ENCODE results near the gene MEN1.

MEN1 gene

GRCh38 chr11:64776875-64777274 is 33.5 kb downstream of the MEN1 start:
- H3K9me3 ChIP-seq (ENCODE audit: control insufficient read depth, low read length), result no peaks in the 10 kb centered on the region
- H3K4me1 ChIP-seq (ENCODE audit: control insufficient read depth, insufficient read depth, low read length), result peaks cover 10% of the 10 kb centered on the region
- H3K4me3 ChIP-seq (ENCODE audit: low read length), result peak overlapping the region; percentile 69
- peaks cover 9% of the 10 kb centered on the region for H3K36me3 ChIP-seq (ENCODE audit: control insufficient read depth, insufficient read depth, low read length)
- H3K27me3 ChIP-seq (ENCODE audit: control insufficient read depth, insufficient read depth, low read length), result no peaks in the 10 kb centered on the region
- peak overlapping the region; percentile 72 for H3K9ac ChIP-seq (ENCODE audit: low read length)

DNA sequence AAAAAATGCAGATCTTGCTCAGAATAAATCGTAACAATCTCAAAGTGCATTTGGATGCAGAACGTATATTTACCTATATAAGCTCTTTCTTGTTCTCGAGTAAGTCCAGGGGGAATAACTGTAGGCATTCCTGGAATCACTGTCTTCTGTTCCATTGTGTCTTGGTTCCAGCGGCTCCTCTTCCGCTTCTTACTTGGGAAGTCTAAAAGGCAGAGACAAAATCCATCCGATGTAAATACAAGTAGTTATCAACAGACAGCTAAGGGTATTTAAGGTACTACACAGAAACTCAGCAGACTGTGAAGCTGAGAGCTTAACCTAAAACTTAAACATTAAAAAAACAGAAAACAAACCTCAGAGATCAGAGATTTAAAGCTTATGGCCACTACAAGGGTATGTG is 33.9 kb downstream of the MEN1 start:
- peaks cover 10% of the 10 kb centered on the region for H3K4me1 ChIP-seq (ENCODE audit: control insufficient read depth, insufficient read depth, low read length)
- peak overlapping the region; percentile 72 for H3K9ac ChIP-seq (ENCODE audit: low read length)
- no peaks in the 10 kb centered on the region for H3K27me3 ChIP-seq (ENCODE audit: control insufficient read depth, insufficient read depth, low read length)
- H3K4me3 ChIP-seq (ENCODE audit: low read length), result peak overlapping the region; percentile 69
- no peaks in the 10 kb centered on the region for H3K9me3 ChIP-seq (ENCODE audit: control insufficient read depth, low read length)
- peaks cover 9% of the 10 kb centered on the region for H3K36me3 ChIP-seq (ENCODE audit: control insufficient read depth, insufficient read depth, low read length)

- no peaks in the 10 kb centered on the region for H3K9me3 ChIP-seq (ENCODE audit: control insufficient read depth, low read length)
- H3K27me3 ChIP-seq (ENCODE audit: control insufficient read depth, insufficient read depth, low read length), result no peaks in the 10 kb centered on the region
- H3K4me3 ChIP-seq (ENCODE audit: low read length), result no peak overlapping the region
- H3K36me3 ChIP-seq (ENCODE audit: control insufficient read depth, insufficient read depth, low read length), result peaks cover 27% of the 10 kb centered on the region
- H3K9ac ChIP-seq (ENCODE audit: low read length), result no peak overlapping the region
- peaks cover 10% of the 10 kb centered on the region for H3K4me1 ChIP-seq (ENCODE audit: control insufficient read depth, insufficient read depth, low read length)
Observed at GRCh38 chr11:64774144-64774543, 36.2 kb downstream of the MEN1 start.

- Histone ChIP-seq H3K27me3 (ENCODE audit: control insufficient read depth, insufficient read depth, low read length) (no peaks in the 10 kb centered on the region), H3K4me3 (ENCODE audit: low read length) (no peak overlapping the region), H3K9ac (ENCODE audit: low read length) (no peak overlapping the region), H3K4me1 (ENCODE audit: control insufficient read depth, insufficient read depth, low read length) (peaks cover 10% of the 10 kb centered on the region), H3K9me3 (ENCODE audit: control insufficient read depth, low read length) (no peaks in the 10 kb centered on the region), H3K36me3 (ENCODE audit: control insufficient read depth, insufficient read depth, low read length) (peaks cover 41% of the 10 kb centered on the region)
Observed at GRCh38 chr11:64772303-64773018, 37.9 kb downstream of the MEN1 start.

DNA sequence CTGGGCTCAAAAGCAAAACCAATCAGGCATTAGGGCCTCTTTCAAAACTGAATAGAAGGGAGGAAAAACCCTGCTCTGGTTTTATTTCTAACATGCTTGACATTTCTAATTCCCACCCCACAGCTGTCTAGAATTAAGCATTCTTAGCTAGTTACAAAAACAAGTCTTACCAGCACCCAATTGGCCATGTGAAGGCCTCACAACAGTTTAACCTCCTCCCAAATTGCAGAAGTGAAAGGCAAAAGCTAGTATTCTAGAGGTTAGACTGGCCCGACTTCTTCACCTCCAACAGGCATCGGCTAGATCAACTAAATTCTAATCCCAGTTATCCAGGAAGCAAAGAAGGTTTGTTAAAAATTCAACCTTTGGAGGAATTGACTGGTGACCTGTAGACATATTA is 38.5 kb downstream of the MEN1 start:
- H3K36me3 ChIP-seq (ENCODE audit: control insufficient read depth, insufficient read depth, low read length), result peaks cover 47% of the 10 kb centered on the region
- H3K9me3 ChIP-seq (ENCODE audit: control insufficient read depth, low read length), result no peaks in the 10 kb centered on the region
- no peak overlapping the region for H3K9ac ChIP-seq (ENCODE audit: low read length)
- no peak overlapping the region for H3K4me3 ChIP-seq (ENCODE audit: low read length)
- no peaks in the 10 kb centered on the region for H3K27me3 ChIP-seq (ENCODE audit: control insufficient read depth, insufficient read depth, low read length)
- peaks cover 7% of the 10 kb centered on the region for H3K4me1 ChIP-seq (ENCODE audit: control insufficient read depth, insufficient read depth, low read length)

- no peak overlapping the region for H3K4me3 ChIP-seq (ENCODE audit: low read length)
- no peak overlapping the region for H3K9ac ChIP-seq (ENCODE audit: low read length)
- peaks cover 44% of the 10 kb centered on the region for H3K36me3 ChIP-seq (ENCODE audit: control insufficient read depth, insufficient read depth, low read length)
- no peaks in the 10 kb centered on the region for H3K9me3 ChIP-seq (ENCODE audit: control insufficient read depth, low read length)
- H3K27me3 ChIP-seq (ENCODE audit: control insufficient read depth, insufficient read depth, low read length), result no peaks in the 10 kb centered on the region
- no peaks in the 10 kb centered on the region for H3K4me1 ChIP-seq (ENCODE audit: control insufficient read depth, insufficient read depth, low read length)
Observed at GRCh38 chr11:64770120-64770519, 40.2 kb downstream of the MEN1 start.

DNA sequence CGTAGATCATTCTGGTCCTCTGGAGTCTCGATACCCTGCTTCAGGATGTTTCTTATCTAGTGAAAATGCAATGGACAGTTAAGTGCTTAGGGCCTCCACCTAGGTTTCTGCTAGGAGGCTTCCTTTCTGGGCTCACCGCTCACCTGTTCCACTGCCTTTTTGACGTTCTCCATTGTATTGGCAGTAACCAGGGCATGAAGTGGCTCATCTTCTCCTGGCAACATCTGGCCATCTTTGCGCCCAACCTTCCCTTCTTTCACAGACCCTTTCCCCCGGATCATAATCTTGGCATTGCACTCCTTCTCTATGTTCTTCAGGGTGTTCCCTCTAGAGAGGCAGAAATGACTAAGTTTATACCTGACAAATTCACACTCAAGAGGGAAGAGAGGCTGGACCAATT is 41.1 kb downstream of the MEN1 start:
- no peaks in the 10 kb centered on the region for H3K9me3 ChIP-seq (ENCODE audit: control insufficient read depth, low read length)
- peaks cover 48% of the 10 kb centered on the region for H3K36me3 ChIP-seq (ENCODE audit: control insufficient read depth, insufficient read depth, low read length)
- no peaks in the 10 kb centered on the region for H3K4me1 ChIP-seq (ENCODE audit: control insufficient read depth, insufficient read depth, low read length)
- no peak overlapping the region for H3K4me3 ChIP-seq (ENCODE audit: low read length)
- no peak overlapping the region for H3K9ac ChIP-seq (ENCODE audit: low read length)
- H3K27me3 ChIP-seq (ENCODE audit: control insufficient read depth, insufficient read depth, low read length), result no peaks in the 10 kb centered on the region

GRCh38 chr11:64768300-64768694 is 42.1 kb downstream of the MEN1 start:
- Histone ChIP-seq H3K27me3 (ENCODE audit: control insufficient read depth, insufficient read depth, low read length) (no peaks in the 10 kb centered on the region), H3K4me1 (ENCODE audit: control insufficient read depth, insufficient read depth, low read length) (peaks cover 3% of the 10 kb centered on the region), H3K9me3 (ENCODE audit: control insufficient read depth, low read length) (no peaks in the 10 kb centered on the region), H3K4me3 (ENCODE audit: low read length) (no peak overlapping the region), H3K9ac (ENCODE audit: low read length) (no peak overlapping the region), H3K36me3 (ENCODE audit: control insufficient read depth, insufficient read depth, low read length) (peaks cover 54% of the 10 kb centered on the region)

- H3K4me3 ChIP-seq (ENCODE audit: low read length), result no peak overlapping the region
- H3K4me1 ChIP-seq (ENCODE audit: control insufficient read depth, insufficient read depth, low read length), result peaks cover 3% of the 10 kb centered on the region
- peaks cover 58% of the 10 kb centered on the region for H3K36me3 ChIP-seq (ENCODE audit: control insufficient read depth, insufficient read depth, low read length)
- no peaks in the 10 kb centered on the region for H3K9me3 ChIP-seq (ENCODE audit: control insufficient read depth, low read length)
- H3K9ac ChIP-seq (ENCODE audit: low read length), result no peak overlapping the region
- no peaks in the 10 kb centered on the region for H3K27me3 ChIP-seq (ENCODE audit: control insufficient read depth, insufficient read depth, low read length)
Observed at GRCh38 chr11:64767344-64768299, 42.7 kb downstream of the MEN1 start.

GRCh38 chr11:64766881-64767280 is 43.5 kb downstream of the MEN1 start:
- H3K9me3 ChIP-seq (ENCODE audit: control insufficient read depth, low read length), result no peaks in the 10 kb centered on the region
- peaks cover 3% of the 10 kb centered on the region for H3K4me1 ChIP-seq (ENCODE audit: control insufficient read depth, insufficient read depth, low read length)
- no peak overlapping the region for H3K9ac ChIP-seq (ENCODE audit: low read length)
- H3K36me3 ChIP-seq (ENCODE audit: control insufficient read depth, insufficient read depth, low read length), result peaks cover 58% of the 10 kb centered on the region
- no peak overlapping the region for H3K4me3 ChIP-seq (ENCODE audit: low read length)
- no peaks in the 10 kb centered on the region for H3K27me3 ChIP-seq (ENCODE audit: control insufficient read depth, insufficient read depth, low read length)

GRCh38 chr11:64765851-64766665 is 44.3 kb downstream of the MEN1 start:
- no peaks in the 10 kb centered on the region for H3K9me3 ChIP-seq (ENCODE audit: control insufficient read depth, low read length)
- H3K4me1 ChIP-seq (ENCODE audit: control insufficient read depth, insufficient read depth, low read length), result peaks cover 3% of the 10 kb centered on the region
- no peak overlapping the region for H3K4me3 ChIP-seq (ENCODE audit: low read length)
- H3K36me3 ChIP-seq (ENCODE audit: control insufficient read depth, insufficient read depth, low read length), result peaks cover 58% of the 10 kb centered on the region
- H3K9ac ChIP-seq (ENCODE audit: low read length), result no peak overlapping the region
- no peaks in the 10 kb centered on the region for H3K27me3 ChIP-seq (ENCODE audit: control insufficient read depth, insufficient read depth, low read length)

All from mucosa of stomach (tissue), 1 donor.